Astrocyte of the spinal cord (primary cell): ENCODE data around the gene SLC4A5.

Experiments used
- DNase-seq: peaks from one replicate; pipeline ENCODE4 v3.0.0; 2011; ENCODE audit warnings: low read depth, low spot score
- H3K4me3 ChIP-seq: 2 replicates; pipeline ENCODE4 v1.5.1; 2011; ENCODE audit warnings: low read depth, mild to moderate bottlenecking, low read length, moderate library complexity
- CTCF ChIP-seq: IDR thresholded peaks from 2 replicates; pipeline ENCODE4 v1.5.1; 2012; ENCODE audit warnings: low read depth, mild to moderate bottlenecking, low read length, inconsistent platforms
- in situ Hi-C: cut with HindIII; loops from 2 replicates; pipeline ENCODE4 v1.10.0; 2017; ENCODE audit warnings: low sequenced_read_pairs

The SLC4A5 gene

GRCh38 chr2:74278176-74278575 lies 65.0 kb downstream of the SLC4A5 start:
- no peak overlapping the region for H3K4me3 ChIP-seq
- no peak for DNase-seq
- TF ChIP-seq CTCF: no peak
- in situ Hi-C loops: no loop called here

- TF ChIP-seq CTCF: no peak
- DNase-seq: no peak
- in situ Hi-C loops: no loop called here
- no peak overlapping the region for H3K4me3 ChIP-seq
These were observed 68.0 kb downstream of the SLC4A5 start for GRCh38 chr2:74275228-74275627.

- H3K4me3 ChIP-seq: no peak overlapping the region
- no peak for DNase-seq
- in situ Hi-C loops: no loop called here
- TF ChIP-seq CTCF: no peak
These were observed 73.5 kb downstream of the SLC4A5 start for GRCh38 chr2:74269667-74270066.

GRCh38 chr2:74267068-74267467 lies 76.1 kb downstream of the SLC4A5 start:
- DNase-seq: no peak

GRCh38 chr2:74264281-74264680 lies 78.9 kb downstream of the SLC4A5 start:
- in situ Hi-C loops: no loop called here
- DNase-seq: no peak
- TF ChIP-seq CTCF: no peak
- H3K4me3 ChIP-seq: no peak overlapping the region

More at GRCh38 chr2:74267068-74267467, 76.1 kb downstream of the SLC4A5 start:
- TF ChIP-seq CTCF: no peak
- in situ Hi-C loops: no loop called here
- H3K4me3 ChIP-seq: no peak overlapping the region

- no peak overlapping the region for H3K4me3 ChIP-seq
- no peak for DNase-seq
- in situ Hi-C loops: no loop called here
- no peak for TF ChIP-seq CTCF
These were observed 80.5 kb downstream of the SLC4A5 start for GRCh38 chr2:74262681-74263080.

GRCh38 chr2:74261204-74261864 lies 81.9 kb downstream of the SLC4A5 start:
- in situ Hi-C loops: no loop called here
- H3K4me3 ChIP-seq: no peak overlapping the region
- peak; percentile 12 for DNase-seq
- peak; percentile 44 for TF ChIP-seq CTCF
